ENCODE measurements around the gene PRSS38.

The PRSS38 gene

DNA sequence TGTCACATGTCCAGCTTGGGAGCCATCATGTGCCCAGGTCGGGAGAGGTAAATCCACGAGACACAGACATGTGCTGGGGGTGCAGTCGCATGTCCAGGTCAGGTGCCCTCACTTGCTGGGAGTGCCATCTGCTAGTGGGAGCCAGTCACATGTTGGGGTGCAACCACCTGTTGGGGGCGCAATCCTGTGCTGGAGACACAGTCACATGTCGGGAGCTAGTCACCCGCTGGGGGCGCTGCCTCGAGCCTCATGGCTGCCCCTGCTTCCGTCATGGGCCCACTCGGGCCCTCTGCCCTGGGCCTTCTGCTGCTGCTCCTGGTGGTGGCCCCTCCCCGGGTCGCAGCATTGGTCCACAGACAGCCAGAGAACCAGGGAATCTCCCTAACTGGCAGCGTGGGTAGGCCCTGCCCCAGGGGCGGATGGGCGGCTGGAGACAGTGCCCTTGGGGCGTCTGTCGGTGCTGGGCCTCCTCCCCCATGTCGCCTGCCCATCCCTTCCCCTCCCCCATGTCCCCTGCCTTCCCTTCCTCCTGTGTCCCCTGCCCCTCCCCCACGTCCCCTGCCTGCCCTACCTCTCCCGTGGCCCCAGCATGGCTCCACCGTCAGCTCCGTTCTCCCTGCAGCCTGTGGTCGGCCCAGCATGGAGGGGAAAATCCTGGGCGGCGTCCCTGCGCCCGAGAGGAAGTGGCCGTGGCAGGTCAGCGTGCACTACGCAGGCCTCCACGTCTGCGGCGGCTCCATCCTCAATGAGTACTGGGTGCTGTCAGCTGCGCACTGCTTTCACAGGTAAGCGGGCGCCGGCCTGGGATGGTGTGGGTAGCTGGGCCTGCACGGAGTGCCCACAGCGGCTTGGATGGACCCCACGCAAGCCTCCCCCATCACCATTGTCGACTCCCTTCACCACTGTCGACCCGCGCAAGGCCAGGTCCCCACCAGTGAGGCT is at the start of gene PRSS38:
Gene PRSS38, plus strand, starts transcription at position 208 of the 942 bp plus-strand sequence. Its CDS starts 42 bp downstream, at position 250.
- no peak for DNase-seq

- peak; percentile 90 for DNase-seq
Measured at GRCh38 chr1:227766015-227766634, 49.4 kb upstream of the PRSS38 start.

- DNase-seq, result no peak
Measured at GRCh38 chr1:227766653-227767277, 48.7 kb upstream of the PRSS38 start.

DNA sequence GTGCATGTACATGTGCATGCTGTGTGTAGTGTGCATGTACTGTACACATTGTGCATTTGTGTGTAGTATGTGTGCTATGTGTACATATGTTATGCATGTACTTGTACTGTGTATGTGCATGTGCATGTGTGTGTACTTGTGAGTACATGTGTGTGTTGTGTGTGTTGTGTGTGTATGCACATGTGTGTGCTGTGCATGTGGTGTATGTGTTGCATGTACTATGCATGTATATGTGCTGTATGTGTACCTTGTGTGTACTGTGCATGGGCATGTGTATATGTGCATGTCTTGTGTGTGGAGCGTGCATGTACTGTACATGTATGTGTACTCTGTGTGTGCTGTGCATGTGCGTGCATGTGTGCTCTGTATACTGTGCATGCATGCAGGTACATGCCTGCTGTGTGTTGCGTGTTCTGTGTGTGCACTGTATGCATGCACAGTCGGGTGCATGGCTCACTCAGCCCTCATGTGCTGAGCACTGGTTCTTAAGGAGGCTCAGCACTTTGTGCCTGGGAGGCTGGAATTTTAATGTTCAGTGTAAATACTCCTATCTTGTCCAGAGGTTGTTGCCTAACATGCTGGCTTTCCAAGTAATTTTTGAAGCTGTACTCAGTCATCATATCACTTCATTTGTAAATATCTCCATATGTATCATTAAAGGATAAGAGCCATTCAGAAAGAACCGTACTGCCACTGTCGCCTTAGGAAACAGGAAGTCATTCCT is 47.9 kb upstream of the PRSS38 start:
- DNase-seq, result no peak

DNA sequence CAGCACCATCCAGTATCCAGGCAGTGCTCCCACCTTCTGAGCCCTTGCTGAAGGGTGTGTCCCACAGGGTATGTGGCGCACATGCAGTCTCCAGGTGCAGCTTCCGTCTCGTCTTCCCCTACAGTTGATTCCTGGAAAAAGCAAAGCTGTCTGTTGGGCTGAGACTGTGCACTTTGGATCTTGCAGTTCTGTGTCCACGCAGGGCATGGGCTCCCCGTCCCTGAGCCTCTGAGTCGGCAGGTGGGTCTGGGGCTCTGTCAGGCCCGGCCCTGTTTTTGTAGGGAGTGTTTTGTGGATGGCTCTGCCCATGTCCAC is 47.4 kb upstream of the PRSS38 start:
- no peak for DNase-seq

- no peak for DNase-seq
Measured at GRCh38 chr1:227768640-227769039, 46.8 kb upstream of the PRSS38 start.

GRCh38 chr1:227769047-227769935 is 46.2 kb upstream of the PRSS38 start:
- DNase-seq, result no peak

GRCh38 chr1:227769936-227770494 is 45.5 kb upstream of the PRSS38 start:
- DNase-seq, result no peak

GRCh38 chr1:227770812-227771211 is 44.7 kb upstream of the PRSS38 start:
- no peak for DNase-seq

DNA sequence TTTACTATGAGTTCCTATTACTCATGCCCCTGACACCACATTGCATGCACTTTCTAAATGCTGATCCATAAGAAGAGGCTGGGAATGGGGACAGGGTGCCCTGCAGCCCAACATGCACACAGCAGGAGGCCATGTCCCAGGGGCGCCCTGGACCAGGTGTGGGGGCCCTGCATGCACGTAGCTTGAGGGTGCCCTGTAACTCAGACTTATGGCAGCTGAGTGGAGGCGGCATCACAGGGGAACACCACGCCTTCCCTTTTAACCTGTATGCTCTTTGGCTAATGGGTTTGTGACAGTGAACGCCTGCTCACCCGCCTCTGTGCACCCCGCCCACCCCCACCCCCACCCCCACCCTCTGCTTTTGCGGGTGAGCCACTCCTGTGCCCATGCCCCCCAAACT is 44.1 kb upstream of the PRSS38 start:
- DNase-seq, result no peak

- no peak for DNase-seq
Measured at GRCh38 chr1:227771771-227772170, 43.7 kb upstream of the PRSS38 start.

- DNase-seq, result no peak
Measured at GRCh38 chr1:227773558-227773957, 41.9 kb upstream of the PRSS38 start.

GRCh38 chr1:227774051-227774731 is 41.3 kb upstream of the PRSS38 start:
- DNase-seq, result no peak

- no peak for DNase-seq
Measured at GRCh38 chr1:227774821-227775661, 40.4 kb upstream of the PRSS38 start.

DNA sequence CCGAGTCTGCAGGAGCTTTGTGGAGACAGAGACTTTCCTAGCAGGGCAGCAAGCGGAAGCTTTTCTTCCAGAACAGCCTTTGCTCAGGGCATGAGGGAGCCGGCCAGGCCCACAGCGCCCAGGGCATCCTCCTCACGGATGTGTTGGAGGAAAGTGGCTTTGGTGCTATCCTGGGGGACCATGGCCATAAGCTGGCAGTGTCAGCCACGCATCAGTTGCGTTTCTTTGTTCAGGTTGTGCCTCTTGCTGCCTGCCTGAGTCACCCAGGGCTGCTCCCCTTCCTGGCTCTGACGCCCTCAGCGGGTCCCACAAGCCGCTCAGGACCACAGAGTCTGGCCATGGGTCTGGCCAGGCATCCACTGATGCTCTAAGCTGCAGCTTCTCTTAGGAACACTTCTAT is 39.6 kb upstream of the PRSS38 start:
- DNase-seq, result no peak

GRCh38 chr1:227776331-227776771 is 39.1 kb upstream of the PRSS38 start:
- DNase-seq, result no peak

GRCh38 chr1:227777156-227777555 is 38.3 kb upstream of the PRSS38 start:
- DNase-seq, result no peak

DNA sequence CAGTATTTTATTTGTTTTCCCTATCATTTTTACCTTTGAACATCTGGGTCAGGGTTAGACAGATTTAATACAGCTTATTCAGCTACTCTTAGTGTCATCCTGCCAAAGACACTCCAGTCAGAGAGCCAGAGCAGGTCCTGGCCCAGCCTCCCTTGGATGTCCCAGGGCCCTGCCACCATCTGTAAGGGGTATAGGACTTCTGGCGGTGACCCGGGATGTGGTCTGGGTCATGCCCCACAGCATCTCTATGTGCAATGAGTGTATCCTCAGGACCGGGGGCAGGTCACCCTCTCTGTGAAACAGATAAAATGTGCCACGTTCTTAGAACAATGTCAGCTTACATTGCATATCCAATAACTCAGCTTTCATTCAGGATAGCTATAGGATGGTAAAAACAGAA is 37.8 kb upstream of the PRSS38 start:
- DNase-seq, result no peak

- DNase-seq, result no peak
Measured at GRCh38 chr1:227778401-227778947, 37.0 kb upstream of the PRSS38 start.

GRCh38 chr1:227779021-227779441 is 36.4 kb upstream of the PRSS38 start:
- no peak for DNase-seq

All from DMS79 (cell line).